ENCODE data around the gene MCRIP2. TPM values are rescaled to one million over a fixed set of nuclear protein-coding genes. Genes with fewer than 3 reads are reported as not detected.

Gene MCRIP2
- polyA plus RNA-seq, 1 donor from 2014 or later, result 29.1 TPM

GRCh38 chr16:680967-681745 is 39.5 kb downstream of the MCRIP2 start:
- peak overlapping the region; percentile 93 for H3K4me2 ChIP-seq (ENCODE audit: low read length)
- no peak overlapping the region for H2AFZ ChIP-seq (ENCODE audit: low read depth, low read length)
- no peaks in the 10 kb centered on the region for H3F3A ChIP-seq (ENCODE audit: insufficient read depth, low read length, poor library complexity, severe bottlenecking)
- peak overlapping the region; percentile 70 for H3K4me3 ChIP-seq (ENCODE audit: low read length)
- peaks cover 6% of the 10 kb centered on the region for H4K20me1 ChIP-seq (ENCODE audit: insufficient read depth)
- peaks cover 20% of the 10 kb centered on the region for H3K79me2 ChIP-seq (replicated peaks; ENCODE audit: insufficient read depth, low read length)
- no peaks in the 10 kb centered on the region for H3K9me2 ChIP-seq (ENCODE audit: insufficient read depth, low read length)
- H3K9ac ChIP-seq (ENCODE audit: low read length), result peak overlapping the region; percentile 74
- H3K27ac ChIP-seq (ENCODE audit: low read length), result no peak overlapping the region
- TF ChIP-seq EP300 (conservative IDR thresholded peaks at IDR 0.05; ENCODE audit: poor library complexity, severe bottlenecking) (no peak), RAD21 (conservative IDR thresholded peaks at IDR 0.05) (no peak), EZH2 (IDR thresholded peaks at IDR 0.05; ENCODE audit: borderline replicate concordance, insufficient read depth, low read length, poor library complexity, severe bottlenecking) (no peak), POLR2AphosphoS5 (IDR thresholded peaks at IDR 0.05) (no peak), MXI1 (conservative IDR thresholded peaks at IDR 0.05; ENCODE audit: poor library complexity, severe bottlenecking) (no peak), SMC3 (conservative IDR thresholded peaks at IDR 0.05; ENCODE audit: poor library complexity) (no peak), TAF1 (IDR thresholded peaks at IDR 0.05; ENCODE audit: low read depth) (no peak)
- TF ChIP-seq, protein P1, sequence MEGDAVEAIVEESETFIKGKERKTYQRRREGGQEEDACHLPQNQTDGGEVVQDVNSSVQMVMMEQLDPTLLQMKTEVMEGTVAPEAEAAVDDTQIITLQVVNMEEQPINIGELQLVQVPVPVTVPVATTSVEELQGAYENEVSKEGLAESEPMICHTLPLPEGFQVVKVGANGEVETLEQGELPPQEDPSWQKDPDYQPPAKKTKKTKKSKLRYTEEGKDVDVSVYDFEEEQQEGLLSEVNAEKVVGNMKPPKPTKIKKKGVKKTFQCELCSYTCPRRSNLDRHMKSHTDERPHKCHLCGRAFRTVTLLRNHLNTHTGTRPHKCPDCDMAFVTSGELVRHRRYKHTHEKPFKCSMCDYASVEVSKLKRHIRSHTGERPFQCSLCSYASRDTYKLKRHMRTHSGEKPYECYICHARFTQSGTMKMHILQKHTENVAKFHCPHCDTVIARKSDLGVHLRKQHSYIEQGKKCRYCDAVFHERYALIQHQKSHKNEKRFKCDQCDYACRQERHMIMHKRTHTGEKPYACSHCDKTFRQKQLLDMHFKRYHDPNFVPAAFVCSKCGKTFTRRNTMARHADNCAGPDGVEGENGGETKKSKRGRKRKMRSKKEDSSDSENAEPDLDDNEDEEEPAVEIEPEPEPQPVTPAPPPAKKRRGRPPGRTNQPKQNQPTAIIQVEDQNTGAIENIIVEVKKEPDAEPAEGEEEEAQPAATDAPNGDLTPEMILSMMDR (IDR thresholded peaks at IDR 0.05; ENCODE audit: poor library complexity, severe bottlenecking), result no peak
- TF ChIP-seq, protein P2, sequence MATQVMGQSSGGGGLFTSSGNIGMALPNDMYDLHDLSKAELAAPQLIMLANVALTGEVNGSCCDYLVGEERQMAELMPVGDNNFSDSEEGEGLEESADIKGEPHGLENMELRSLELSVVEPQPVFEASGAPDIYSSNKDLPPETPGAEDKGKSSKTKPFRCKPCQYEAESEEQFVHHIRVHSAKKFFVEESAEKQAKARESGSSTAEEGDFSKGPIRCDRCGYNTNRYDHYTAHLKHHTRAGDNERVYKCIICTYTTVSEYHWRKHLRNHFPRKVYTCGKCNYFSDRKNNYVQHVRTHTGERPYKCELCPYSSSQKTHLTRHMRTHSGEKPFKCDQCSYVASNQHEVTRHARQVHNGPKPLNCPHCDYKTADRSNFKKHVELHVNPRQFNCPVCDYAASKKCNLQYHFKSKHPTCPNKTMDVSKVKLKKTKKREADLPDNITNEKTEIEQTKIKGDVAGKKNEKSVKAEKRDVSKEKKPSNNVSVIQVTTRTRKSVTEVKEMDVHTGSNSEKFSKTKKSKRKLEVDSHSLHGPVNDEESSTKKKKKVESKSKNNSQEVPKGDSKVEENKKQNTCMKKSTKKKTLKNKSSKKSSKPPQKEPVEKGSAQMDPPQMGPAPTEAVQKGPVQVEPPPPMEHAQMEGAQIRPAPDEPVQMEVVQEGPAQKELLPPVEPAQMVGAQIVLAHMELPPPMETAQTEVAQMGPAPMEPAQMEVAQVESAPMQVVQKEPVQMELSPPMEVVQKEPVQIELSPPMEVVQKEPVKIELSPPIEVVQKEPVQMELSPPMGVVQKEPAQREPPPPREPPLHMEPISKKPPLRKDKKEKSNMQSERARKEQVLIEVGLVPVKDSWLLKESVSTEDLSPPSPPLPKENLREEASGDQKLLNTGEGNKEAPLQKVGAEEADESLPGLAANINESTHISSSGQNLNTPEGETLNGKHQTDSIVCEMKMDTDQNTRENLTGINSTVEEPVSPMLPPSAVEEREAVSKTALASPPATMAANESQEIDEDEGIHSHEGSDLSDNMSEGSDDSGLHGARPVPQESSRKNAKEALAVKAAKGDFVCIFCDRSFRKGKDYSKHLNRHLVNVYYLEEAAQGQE (IDR thresholded peaks at IDR 0.05; ENCODE audit: borderline replicate concordance), result no peak
- no peaks in the 10 kb centered on the region for H3K27me3 ChIP-seq (ENCODE audit: insufficient read depth, low read depth, low read length)
- no peaks in the 10 kb centered on the region for H3K9me3 ChIP-seq (ENCODE audit: low read length)
- H3K36me3 ChIP-seq (ENCODE audit: insufficient read depth, low read length), result no peaks in the 10 kb centered on the region

- Histone ChIP-seq H3K36me3 (ENCODE audit: insufficient read depth, low read length) (no peaks in the 10 kb centered on the region), H3K9me2 (ENCODE audit: insufficient read depth, low read length) (no peaks in the 10 kb centered on the region), H3K4me3 (ENCODE audit: low read length) (peak overlapping the region; percentile 70), H3K27me3 (ENCODE audit: insufficient read depth, low read depth, low read length) (no peaks in the 10 kb centered on the region), H4K20me1 (ENCODE audit: insufficient read depth) (peaks cover 6% of the 10 kb centered on the region), H3K27ac (ENCODE audit: low read length) (no peak overlapping the region), H2AFZ (ENCODE audit: low read depth, low read length) (no peak overlapping the region), H3K9me3 (ENCODE audit: low read length) (no peaks in the 10 kb centered on the region), H3K4me2 (ENCODE audit: low read length) (no peak overlapping the region), H3F3A (ENCODE audit: insufficient read depth, low read length, poor library complexity, severe bottlenecking) (no peaks in the 10 kb centered on the region), H3K9ac (ENCODE audit: low read length) (no peak overlapping the region), H3K79me2 (replicated peaks; ENCODE audit: insufficient read depth, low read length) (peaks cover 20% of the 10 kb centered on the region)
- TF ChIP-seq EZH2 (IDR thresholded peaks at IDR 0.05; ENCODE audit: borderline replicate concordance, insufficient read depth, low read length, poor library complexity, severe bottlenecking) (no peak), TAF1 (IDR thresholded peaks at IDR 0.05; ENCODE audit: low read depth) (no peak), EP300 (conservative IDR thresholded peaks at IDR 0.05; ENCODE audit: poor library complexity, severe bottlenecking) (no peak), RAD21 (conservative IDR thresholded peaks at IDR 0.05) (no peak), SMC3 (conservative IDR thresholded peaks at IDR 0.05; ENCODE audit: poor library complexity) (no peak), MXI1 (conservative IDR thresholded peaks at IDR 0.05; ENCODE audit: poor library complexity, severe bottlenecking) (no peak), POLR2AphosphoS5 (IDR thresholded peaks at IDR 0.05) (no peak)
- TF ChIP-seq, protein P1 (IDR thresholded peaks at IDR 0.05; ENCODE audit: poor library complexity, severe bottlenecking), result no peak
- TF ChIP-seq, protein P2 (IDR thresholded peaks at IDR 0.05; ENCODE audit: borderline replicate concordance), result no peak
Measured at GRCh38 chr16:681746-682427, 40.3 kb downstream of the MCRIP2 start.

All from neural cell (in vitro differentiated cells).